Parathyroid adenoma (tissue), 2 donors: ENCODE measurements around the gene TM4SF18.
"Not testable (repeated sequence)": the region's sequence is repeated elsewhere in the genome, so short reads cannot be mapped to it uniquely, and the experiment has no call there.

Experiments
- H2AFZ ChIP-seq: fragments of 300-600 bp; sonication (generic); one replicate; pipeline ENCODE4 v1.7.0; 2017; ENCODE audit warnings: antibody characterized with exemption, mild to moderate bottlenecking
- H3K27ac ChIP-seq: fragments of 300-600 bp; sonication (generic); one replicate; pipeline ENCODE4 v1.7.0; 2017
- H3K27me3 ChIP-seq: fragments of 300-600 bp; sonication (generic); one replicate; pipeline ENCODE4 v1.7.0; 2017; ENCODE audit warnings: low read length; ENCODE audit not compliant: control insufficient read depth, insufficient read depth
- H3K36me3 ChIP-seq: fragments of 300-600 bp; sonication (generic); one replicate; pipeline ENCODE4 v1.7.0; 2017; ENCODE audit warnings: low read length; ENCODE audit not compliant: control insufficient read depth, insufficient read depth
- H3K4me1 ChIP-seq: fragments of 300-600 bp; sonication (generic); one replicate; pipeline ENCODE4 v1.7.0; 2017; ENCODE audit warnings: control low read depth
- H3K4me2 ChIP-seq: fragments of 300-600 bp; sonication (generic); one replicate; pipeline ENCODE4 v1.7.0; 2017; ENCODE audit warnings: low read length
- H3K4me3 ChIP-seq: fragments of 300-600 bp; sonication (generic); one replicate; pipeline ENCODE4 v1.7.0; 2017; ENCODE audit warnings: low read depth, low read length
- H3K79me2 ChIP-seq: fragments of 300-600 bp; sonication (generic); one replicate; pipeline ENCODE4 v1.7.0; 2017; ENCODE audit warnings: control low read depth
- H3K9ac ChIP-seq: fragments of 300-600 bp; sonication (generic); one replicate; pipeline ENCODE4 v1.7.0; 2017; ENCODE audit warnings: mild to moderate bottlenecking
- H3K9me3 ChIP-seq: fragments of 300-600 bp; sonication (generic); one replicate; pipeline ENCODE4 v1.7.0; 2017; ENCODE audit warnings: low read length; ENCODE audit not compliant: control insufficient read depth
- CTCF ChIP-seq: fragments of 300-600 bp; sonication (generic); IDR thresholded peaks from one replicate; pipeline ENCODE4 v1.7.0; 2017; ENCODE audit warnings: antibody characterized with exemption, mild to moderate bottlenecking
- donor health status: primary hyperparathyroidism.

TM4SF18 gene

GRCh38 chr3:149342413-149343380 is 9.3 kb upstream of the TM4SF18 start:
- no peak overlapping the region for H3K9ac ChIP-seq
- no peak overlapping the region for H2AFZ ChIP-seq
- H3K4me2 ChIP-seq: no peak overlapping the region
- H3K27ac ChIP-seq: no peak overlapping the region
- no peak overlapping the region for H3K4me3 ChIP-seq
- no peaks in the 10 kb centered on the region for H3K79me2 ChIP-seq
- no peaks in the 10 kb centered on the region for H3K9me3 ChIP-seq
- no peak for TF ChIP-seq CTCF
- H3K27me3 ChIP-seq: no peaks in the 10 kb centered on the region
- H3K4me1 ChIP-seq: no peaks in the 10 kb centered on the region
- H3K36me3 ChIP-seq: no peaks in the 10 kb centered on the region

- Histone ChIP-seq H3K9ac (no peak overlapping the region), H3K27ac (peak overlapping the region; percentile 52), H2AFZ (no peak overlapping the region), H3K4me2 (no peak overlapping the region), H3K36me3 (no peaks in the 10 kb centered on the region), H3K4me3 (no peak overlapping the region), H3K79me2 (no peaks in the 10 kb centered on the region), H3K27me3 (no peaks in the 10 kb centered on the region), H3K9me3 (no peaks in the 10 kb centered on the region), H3K4me1 (no peaks in the 10 kb centered on the region)
- TF ChIP-seq CTCF: no peak
Observed at GRCh38 chr3:149340310-149340933, 7.0 kb upstream of the TM4SF18 start.

- no peak overlapping the region for H3K4me3 ChIP-seq
Observed at GRCh38 chr3:149339931-149340309, 6.5 kb upstream of the TM4SF18 start.

GRCh38 chr3:149337486-149337885 is 4.0 kb upstream of the TM4SF18 start:
- not testable (repeated sequence) for H3K4me2 ChIP-seq, H3K79me2 ChIP-seq, H3K27ac ChIP-seq, H3K9me3 ChIP-seq, H3K4me1 ChIP-seq, H3K27me3 ChIP-seq, H3K4me3 ChIP-seq, H3K9ac ChIP-seq, H2AFZ ChIP-seq, H3K36me3 ChIP-seq

More at GRCh38 chr3:149339931-149340309, 6.5 kb upstream of the TM4SF18 start:
- Histone ChIP-seq H3K4me1 (no peaks in the 10 kb centered on the region), H3K79me2 (no peaks in the 10 kb centered on the region), H3K9ac (no peak overlapping the region), H3K36me3 (no peaks in the 10 kb centered on the region), H3K27ac (peak overlapping the region; percentile 52), H3K4me2 (no peak overlapping the region), H3K27me3 (no peaks in the 10 kb centered on the region), H3K9me3 (no peaks in the 10 kb centered on the region), H2AFZ (no peak overlapping the region)
- TF ChIP-seq CTCF: no peak

GRCh38 chr3:149336925-149337324 is 3.5 kb upstream of the TM4SF18 start:
- no peaks in the 10 kb centered on the region for H3K9me3 ChIP-seq
- H3K4me3 ChIP-seq: no peak overlapping the region
- H3K9ac ChIP-seq: no peak overlapping the region
- no peak overlapping the region for H3K27ac ChIP-seq
- H3K4me2 ChIP-seq: no peak overlapping the region
- H3K27me3 ChIP-seq: no peaks in the 10 kb centered on the region
- no peaks in the 10 kb centered on the region for H3K4me1 ChIP-seq
- H3K79me2 ChIP-seq: no peaks in the 10 kb centered on the region
- H3K36me3 ChIP-seq: no peaks in the 10 kb centered on the region
- no peak for TF ChIP-seq CTCF
- H2AFZ ChIP-seq: no peak overlapping the region
